NCI-H526 treated with DMSO at 0.1 percent for 48 hours (cell line): Measurements from ENCODE around the gene TUBAL3.
"Not testable (repeated sequence)": the region's sequence is repeated elsewhere in the genome, so short reads cannot be mapped to it uniquely, and the experiment has no call there.

ENCODE experiments used
- DNase-seq: peaks from one replicate; lab custom pipeline; 2025; lab: John Stamatoyannopoulos, UW

The TUBAL3 gene

DNA sequence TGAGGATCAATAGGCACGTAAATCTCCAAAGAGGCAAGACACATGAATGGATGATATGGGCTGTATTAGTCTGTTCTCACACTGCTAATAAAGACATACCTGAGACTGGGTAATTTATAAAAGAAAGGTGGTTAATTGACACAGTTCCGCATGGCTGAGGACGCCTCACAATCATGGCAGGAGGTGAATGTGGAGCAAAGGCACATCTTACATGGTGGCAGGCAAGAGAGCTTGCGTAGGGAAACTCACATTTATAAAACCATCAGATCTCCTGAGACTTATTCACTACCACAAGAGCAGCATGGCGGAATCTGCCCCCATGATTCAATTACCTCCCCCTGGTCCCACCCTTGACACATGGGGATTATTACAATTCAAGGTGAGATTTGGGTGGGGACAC lies 25.4 kb downstream of the TUBAL3 start:
- DNase-seq, result not testable (repeated sequence)

DNA sequence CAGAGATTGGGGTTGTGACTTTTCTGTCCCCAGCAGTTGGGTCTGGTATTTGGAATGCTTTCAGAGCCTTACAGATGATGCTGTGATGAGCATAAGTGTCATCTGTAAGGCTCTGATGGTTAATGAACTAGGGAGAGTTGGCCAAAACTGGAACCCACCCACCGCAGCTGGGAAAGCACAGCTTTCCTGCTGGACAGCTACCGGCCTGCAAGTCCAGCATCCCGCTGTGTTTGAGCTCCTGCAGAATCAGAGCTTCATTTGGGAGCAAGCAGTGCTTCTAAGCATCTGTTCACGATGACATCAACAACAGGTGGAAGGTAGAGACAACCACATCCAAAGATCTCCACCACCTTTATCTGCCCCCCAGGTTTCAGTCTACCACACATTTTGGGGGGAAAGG lies 28.2 kb downstream of the TUBAL3 start:
- DNase-seq, result no peak

DNA sequence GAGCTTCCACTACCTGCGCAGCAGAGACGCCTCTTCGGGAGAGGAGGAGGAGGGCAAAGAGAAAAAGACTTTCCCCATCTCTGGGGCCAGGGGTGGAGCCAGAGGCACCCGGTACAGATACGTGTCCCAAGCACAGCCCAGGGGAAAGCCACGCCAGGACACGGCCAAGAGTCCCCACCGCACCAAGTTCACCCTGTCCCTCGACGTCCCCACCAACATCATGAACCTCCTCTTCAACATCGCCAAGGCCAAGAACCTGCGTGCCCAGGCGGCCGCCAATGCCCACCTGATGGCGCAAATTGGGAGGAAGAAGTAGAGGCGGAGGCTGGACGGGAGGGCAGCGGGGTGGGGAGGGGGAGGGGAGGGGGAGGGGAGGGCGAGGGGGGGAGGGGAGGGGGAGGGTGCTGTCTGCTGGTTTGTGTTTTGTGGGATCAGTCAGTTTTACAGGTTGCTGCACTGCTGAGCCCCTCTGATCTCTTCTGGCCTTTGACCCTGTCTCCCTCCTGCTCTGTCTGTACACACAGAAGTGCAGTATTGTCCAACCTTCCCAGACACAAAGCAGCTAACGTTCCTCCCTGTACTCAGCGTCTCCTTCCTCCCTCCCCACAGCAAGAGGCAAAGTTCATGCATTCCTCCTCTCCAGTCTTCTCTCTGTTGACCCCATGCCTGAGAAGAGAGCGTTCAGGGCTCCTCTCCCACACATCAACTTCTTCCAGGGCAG lies 30.6 kb downstream of the TUBAL3 start:
- no peak for DNase-seq

DNA sequence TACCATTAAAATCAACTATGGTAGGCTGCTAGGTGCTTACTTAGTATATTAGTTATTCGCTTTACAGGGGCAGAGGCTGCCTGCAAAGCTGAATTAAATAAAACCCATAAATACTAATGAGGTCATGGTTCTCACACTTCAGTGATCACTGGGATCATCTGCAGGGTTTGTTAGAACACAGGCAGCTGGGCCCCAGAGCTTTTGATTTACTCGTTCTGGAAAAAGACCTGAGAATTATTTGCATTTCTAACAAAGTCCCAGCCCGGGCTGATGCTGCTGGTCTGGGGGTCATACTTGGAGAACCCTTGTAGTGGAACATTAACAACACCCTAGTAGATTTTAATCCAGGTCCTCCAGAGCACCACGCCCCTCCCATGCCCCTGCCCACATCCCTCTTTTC lies 31.3 kb downstream of the TUBAL3 start:
- DNase-seq, result peak; percentile 69

DNA sequence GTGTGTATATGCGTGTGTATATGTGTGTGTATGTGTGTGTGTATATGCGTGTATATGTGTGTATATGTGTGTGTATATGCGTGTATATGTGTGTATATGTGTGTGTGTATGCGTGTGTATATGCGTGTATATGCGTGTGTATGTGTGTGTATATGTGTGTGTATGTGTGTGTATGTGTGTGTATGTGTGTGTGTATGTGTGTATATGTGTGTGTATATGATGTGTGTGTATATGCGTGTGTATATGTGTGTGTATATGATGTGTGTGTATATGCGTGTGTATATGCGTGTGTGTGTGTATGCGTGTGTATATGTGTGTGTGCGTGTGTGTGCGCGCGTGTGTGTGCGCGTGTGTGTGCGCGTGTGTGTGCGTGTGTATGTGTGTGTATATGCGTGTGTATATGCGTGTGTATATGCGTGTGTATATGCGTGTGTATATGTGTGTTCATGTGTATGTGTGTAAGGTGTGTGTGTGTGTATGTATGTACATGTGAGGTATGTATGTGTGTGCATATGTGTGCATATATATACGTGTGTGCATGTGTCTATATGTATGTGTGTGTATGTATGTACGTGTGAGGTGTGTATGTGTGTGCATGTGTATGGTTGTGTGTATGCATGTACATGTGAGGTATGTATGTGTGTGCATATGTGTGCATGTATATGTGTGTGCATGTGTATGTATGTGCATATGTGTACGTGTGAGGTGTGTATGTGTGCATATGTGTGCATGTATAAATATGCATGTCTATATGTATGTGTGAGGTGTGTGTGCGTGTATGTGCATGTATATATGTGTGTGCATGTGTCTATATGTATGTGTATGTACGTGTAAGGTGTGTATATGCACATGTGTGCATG lies 33.9 kb downstream of the TUBAL3 start:
- DNase-seq, result no peak

DNA sequence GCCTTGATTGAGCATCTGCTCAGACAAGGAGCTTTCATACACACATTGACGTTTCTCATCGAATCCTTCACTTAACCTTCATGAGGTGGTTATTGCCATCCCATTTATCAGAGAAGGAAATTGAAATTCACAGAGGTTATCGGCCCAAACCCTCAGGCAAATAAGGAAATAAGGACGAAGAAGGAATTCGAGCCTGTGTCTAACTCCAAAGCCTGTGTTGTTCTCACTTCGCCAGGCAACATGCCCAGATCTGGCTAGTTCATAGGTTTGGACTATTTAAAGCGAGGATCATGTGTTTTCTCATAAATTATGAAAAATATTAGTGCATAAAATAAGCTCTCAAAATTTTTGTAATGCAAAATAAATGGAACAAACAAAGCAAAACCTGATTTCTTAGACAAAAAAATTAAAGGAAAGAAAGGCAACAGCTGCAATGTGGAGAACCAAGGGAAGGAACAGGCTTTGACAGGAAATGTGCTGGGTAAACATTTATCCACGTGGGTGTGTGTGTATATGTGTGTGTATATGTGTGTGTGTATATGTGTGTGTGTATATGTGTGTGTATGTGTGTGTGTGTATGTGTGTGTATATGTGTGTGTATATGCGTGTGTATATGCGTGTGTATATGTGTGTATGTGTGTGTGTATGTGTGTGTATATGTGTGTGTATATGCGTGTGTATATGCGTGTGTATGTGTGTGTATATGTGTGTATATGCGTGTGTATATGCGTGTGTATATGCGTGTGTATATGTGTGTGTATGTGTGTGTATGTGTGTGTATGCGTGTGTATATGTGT lies 35.1 kb downstream of the TUBAL3 start:
- DNase-seq, result no peak

DNA sequence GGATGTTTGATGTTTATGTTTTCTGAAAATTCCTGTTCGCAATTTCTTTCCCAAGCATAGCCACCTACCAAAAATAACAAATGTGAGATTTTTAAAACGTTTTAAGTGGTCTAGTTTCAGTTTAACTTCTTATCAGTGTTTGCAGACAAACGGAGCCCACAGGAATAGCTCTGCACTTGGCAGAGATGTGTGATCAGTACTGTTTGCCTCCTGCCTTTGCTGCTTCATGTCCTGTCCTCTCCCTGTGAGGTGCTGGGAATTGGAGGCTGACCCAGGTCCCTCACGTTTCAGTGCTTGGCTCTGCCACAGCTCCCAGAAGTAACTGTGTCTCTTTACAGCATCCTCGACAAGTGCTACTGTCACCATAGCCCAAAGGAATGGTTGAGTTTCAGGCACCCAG lies 38.7 kb downstream of the TUBAL3 start:
- DNase-seq, result no peak

DNA sequence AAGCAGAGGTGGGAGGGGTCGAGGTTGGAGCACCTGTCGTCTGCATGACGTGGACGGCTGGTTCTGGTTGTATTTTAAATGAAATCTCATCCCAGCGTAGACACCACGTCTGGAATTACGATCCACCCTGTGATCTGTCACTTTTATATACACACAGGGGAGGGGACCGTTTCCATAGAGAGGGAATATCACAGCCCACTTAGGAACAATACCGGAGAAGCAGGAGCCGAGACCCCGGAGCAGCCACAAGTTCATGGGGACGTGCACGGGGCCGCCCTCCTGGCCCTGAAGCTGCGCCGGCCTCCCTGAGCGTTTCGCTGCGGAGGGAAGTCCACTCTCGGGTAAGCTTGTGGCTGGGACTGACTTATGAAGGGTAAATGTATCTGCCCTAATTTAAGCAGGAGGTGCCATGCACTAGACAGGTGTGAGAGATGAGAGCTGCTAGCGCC lies 39.7 kb downstream of the TUBAL3 start, which contains the start of gene UCN3:
Gene UCN3, plus strand, starts transcription at position 77 of the 449 bp plus-strand sequence. CDS start 8,755 bp downstream, outside the sequence.
- no peak for DNase-seq

DNA sequence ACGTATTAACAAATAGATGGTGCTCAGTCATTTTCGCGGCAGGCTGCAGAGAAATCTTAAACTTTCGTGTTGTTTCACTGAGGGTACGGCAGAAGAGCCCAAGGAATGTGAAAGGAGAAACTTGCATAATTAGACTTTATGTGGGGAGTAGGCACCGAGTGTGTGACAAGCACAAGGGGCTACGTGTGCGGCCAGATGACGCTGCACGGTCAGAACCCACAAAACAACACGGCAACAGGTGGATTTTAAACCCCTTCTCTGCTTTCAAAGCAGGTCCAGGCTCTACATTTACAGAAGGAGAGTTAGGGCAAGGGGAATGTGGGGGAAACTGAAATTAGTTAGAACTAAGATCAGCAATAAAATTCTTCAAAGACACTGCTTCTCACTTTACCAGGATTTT lies 40.3 kb downstream of the TUBAL3 start:
- DNase-seq, result no peak

DNA sequence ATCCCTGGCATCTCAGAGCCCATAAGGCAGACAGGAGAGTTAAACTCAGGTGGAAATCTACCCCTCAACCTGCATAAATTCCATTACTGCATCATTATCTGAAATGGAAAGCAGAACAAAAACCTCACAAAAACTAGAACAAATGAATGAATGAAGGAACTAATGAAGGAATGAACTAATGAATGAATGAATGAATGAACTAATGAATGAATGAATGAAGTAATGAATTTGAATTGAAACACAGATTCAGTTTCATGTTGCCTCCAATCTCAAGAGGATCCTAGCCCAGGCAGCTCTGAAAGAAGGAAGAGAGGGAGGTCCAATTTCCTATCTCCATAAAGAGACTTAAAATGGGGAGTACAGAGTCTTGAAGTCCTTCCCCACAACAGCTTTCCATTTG lies 41.8 kb downstream of the TUBAL3 start:
- no peak for DNase-seq

DNA sequence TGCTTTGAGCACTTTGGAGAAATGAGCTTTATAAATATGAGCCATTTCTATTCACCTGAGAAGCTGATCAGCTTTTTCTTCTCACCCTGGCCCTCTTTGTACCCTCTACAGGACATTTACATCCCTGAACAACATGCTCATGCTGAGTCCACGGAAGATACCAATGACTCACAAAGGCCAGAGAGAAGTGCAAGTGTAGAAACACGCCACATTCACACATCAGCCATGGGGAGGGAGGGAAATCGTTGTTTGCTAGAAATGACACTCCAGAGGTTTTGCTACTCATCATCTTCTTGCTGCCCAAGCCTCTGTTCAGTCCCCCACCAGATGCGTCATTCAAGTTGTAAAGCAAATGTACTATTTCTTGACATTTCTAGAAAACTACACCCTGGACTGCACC lies 42.7 kb downstream of the TUBAL3 start:
- no peak for DNase-seq

DNA sequence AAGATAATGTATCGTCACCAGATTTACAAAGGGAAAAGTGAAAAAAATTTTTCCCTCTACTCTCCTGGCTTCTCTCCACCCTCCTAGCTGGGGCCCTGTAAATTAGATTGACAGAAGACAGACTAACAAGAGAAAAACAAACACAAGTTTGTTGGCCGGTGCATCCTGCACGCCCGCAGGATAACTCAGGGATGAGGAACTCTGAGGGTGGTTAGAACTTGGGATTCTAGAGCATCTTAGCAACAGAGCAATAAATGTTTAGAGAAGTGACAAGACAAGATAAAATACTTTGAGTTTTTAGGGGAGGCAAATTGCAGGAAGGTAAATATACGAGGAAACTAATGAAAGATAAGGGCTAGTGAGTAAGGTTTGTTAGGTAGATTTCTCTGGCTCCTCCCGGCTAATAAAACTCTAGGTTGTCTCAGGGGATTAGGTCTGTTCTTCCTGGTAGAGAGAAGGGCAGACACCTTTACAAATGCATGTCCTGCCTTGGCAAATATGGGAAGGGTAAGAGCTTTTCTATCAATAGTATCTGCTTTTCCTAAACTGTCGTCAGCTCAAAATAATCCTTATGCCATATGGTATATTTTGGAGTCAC lies 44.2 kb downstream of the TUBAL3 start:
- DNase-seq, result peak; percentile 49

DNA sequence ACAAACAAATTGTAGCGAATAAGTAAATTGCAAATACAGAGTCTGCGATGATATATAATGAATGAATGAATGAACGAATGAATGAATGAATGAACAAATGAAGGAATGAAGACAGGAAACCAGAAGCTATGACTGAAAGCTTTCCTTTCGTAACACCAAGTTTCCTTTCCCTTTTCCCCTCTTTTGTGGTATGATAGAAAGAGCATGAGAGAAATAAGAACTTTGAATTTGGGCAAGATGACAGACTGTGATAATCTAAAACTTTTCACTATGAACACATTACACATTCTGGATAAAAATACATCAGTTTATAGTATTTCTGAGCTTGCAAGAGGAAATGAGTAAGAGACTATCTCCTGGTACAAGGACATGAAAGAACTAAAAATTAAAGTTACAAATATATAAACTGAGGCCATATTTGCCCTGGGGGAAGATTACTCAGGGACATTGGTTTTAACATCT lies 48.3 kb downstream of the TUBAL3 start:
- DNase-seq, result no peak

DNA sequence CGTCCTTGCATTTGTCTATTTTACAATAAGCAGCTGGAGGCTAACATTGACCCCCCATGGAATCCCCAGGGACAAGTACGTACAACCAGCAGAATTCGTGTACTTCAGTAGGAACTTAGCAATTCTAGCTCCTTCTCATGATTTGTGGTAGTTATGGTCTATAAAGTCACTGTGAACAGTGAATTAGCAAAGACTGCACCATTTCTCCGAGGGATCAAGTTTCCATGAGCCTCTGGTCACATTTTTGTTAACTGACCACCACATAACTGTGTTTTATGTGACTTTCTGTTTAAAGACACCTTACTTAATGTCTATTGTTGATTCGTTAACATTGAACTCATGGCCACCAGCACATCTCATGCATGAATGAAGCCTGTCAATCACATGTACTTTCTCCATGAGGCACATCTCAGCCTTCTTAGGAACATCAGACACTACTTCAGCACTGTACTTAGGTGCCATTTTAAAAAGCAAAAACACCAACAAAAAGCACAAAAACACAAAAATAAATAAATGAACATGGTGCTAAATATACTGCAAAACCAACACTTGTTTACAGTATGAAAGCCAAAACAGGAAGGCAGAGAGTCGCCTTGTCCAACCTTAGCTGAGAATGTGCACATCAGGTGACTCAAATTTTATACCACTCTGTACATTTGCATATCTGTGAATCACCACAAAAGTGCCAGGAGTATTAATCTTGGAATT lies 48.9 kb downstream of the TUBAL3 start:
- no peak for DNase-seq

DNA sequence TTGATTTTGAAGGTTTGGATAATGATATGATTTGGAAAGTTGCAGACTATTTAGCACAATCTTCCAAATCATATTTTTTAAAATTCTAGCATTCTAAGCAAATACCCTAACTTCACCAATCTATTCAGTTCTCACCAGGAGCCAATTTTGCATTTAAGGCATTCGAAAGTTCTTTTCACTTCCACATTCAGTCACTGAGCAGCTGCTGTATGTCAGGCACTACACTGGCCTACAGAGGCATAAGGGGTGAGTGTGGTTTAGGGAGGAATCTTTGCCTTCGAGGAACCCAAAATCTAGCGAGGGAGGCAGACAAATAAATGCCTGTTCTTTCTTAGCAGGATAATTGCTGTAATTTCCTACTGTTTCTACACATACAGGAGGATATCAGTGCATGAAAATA lies 50.6 kb downstream of the TUBAL3 start:
- no peak for DNase-seq

DNA sequence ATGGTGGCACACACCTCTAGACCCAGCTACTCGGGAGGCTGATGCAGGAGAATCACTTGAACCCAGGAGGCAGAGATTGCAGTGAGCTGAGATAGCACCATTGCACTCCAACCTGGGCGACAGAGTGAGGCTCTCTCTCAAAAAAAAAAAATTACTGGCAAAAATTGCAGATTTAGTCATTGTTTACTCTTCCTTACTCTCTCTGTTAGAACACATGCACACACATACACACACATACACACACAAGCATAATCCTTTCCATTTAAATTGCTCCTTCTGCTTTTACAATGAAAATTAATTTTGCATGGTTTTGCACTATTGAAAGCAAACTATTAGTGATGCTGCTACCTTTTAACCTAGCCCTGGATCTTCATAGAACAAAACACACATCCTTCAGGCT lies 55.3 kb downstream of the TUBAL3 start:
- no peak for DNase-seq

DNA sequence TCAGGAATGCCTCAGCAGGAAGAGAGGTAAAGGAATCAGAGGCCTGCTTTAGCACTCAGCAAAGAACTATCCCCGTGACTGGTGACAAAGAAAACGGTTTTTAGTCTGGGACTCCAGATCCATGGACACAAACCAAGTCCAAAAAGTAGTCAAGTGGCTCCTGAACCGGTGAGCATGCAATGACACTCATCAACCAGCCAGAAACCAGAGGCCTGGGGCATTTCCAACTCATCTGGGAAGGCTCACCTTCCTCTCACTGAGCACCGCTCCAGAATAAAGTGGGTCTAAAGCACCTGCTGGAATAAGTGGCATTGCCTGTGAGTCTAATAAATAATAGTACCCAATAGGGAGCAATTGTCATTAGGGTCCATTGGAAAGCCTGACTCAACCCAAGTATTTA lies 57.7 kb downstream of the TUBAL3 start:
- DNase-seq, result no peak

DNA sequence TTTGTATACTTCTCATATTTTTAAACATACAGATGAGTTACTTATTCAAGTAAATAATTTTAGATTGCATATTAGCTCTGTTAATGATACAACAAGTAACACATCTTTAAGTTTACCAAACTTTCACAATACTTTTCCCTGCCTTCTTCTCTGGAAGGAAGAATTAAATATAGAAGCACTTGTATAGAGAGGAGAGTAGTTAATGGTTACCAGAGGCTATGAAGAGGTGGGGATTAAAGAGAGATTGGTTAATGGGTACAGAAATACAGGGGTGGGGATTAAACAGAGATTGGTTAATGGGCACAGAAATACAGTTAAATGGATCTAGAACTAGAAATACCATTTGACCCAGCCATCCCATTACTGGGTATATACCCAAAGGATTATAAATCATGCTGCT lies 59.9 kb downstream of the TUBAL3 start:
- no peak for DNase-seq

DNA sequence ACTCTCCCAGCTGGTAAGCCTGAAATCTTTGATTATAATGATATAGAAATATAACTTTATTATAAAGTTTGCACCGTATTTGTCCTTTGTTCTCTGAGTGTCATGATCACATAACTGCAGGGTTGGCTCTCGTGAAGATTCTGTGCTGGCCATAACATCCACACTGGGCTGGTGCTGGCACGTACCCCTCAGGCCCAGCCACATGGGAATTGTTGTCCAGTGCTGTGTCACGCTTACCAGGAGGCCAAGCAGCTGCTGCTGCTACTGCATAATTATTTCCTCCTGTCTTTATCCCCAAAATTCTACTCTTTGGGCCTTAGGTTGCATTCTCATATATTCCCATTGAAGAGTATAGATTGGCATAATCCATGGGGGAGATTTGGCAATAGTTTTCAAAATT lies 60.6 kb downstream of the TUBAL3 start:
- DNase-seq, result no peak

DNA sequence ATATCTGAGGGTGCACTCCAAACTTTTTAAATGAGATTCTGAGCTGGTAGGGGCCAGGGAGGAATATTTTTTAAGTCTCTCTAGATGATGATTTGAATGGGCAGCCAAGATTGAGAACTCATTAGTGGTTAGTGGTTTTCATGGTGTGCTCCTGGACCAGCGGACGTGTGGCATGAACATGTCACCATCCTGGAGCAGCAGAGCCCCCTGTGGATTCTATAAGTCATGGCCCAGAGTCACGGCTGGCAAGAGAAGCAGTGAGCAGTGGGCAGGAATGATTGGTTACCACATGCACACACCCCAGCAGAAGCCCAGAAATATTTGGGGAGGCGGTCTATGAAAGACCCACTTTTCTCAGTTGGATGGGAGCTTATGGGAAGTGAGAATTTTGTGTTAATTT lies 61.1 kb downstream of the TUBAL3 start:
- DNase-seq, result no peak
